GM21717 (cell line): ENCODE results near the gene KDM3B.
A peak's percentile ranks its signal among the peaks of the same experiment; 100 is the strongest.

Experiments
- ATAC-seq: cut with Tn5 transposase; IDR thresholded peaks from one replicate; pipeline ENCODE4 v1.9.1; 2021; ENCODE audit warnings: mild to moderate bottlenecking, moderate library complexity; ENCODE audit not compliant: unreplicated experiment

Gene KDM3B

DNA sequence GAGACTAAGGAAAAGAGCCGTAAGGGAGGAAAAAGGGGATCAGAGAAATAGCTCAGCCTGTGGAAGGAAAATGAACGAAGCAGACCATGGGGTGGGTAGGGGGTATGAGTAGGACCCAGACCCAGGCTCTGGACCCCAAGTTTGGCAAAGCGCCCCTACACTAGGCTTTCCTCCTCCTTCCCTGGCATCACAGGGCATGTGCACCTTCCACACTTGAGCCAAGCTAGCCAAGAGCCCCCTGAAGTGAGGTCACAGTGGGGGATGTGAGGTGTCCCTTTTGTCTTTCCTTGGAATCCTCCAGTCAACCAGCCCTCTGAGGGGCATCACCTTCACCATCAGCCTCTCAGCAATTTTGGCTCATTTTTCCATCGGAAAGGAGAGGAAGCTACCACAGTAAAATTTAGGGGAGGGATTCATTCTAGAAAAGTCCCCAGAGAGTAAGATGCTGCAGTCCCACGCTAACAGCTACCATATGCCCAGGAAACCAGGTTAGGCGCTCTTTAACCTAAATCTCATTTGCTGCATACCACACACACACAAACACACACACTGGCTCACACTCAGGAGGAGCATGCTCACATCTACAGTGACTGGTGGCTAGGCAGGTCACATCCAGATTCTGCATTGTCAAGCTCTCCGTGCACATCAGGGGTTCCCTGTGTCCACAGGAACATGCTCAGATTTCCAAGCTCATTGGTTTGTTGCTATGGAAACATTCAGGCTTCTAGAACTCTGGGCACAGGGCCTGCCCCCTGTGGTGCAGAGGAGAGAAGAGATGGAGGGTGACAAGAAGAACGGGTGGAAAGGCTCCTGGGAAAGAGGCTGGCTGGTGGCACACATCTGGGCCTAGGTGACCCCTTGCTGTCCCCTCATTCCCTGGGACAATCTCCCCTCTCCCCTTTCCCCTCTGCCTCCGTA lies 96.3 kb downstream of the KDM3B start:
- ATAC-seq: no peak

DNA sequence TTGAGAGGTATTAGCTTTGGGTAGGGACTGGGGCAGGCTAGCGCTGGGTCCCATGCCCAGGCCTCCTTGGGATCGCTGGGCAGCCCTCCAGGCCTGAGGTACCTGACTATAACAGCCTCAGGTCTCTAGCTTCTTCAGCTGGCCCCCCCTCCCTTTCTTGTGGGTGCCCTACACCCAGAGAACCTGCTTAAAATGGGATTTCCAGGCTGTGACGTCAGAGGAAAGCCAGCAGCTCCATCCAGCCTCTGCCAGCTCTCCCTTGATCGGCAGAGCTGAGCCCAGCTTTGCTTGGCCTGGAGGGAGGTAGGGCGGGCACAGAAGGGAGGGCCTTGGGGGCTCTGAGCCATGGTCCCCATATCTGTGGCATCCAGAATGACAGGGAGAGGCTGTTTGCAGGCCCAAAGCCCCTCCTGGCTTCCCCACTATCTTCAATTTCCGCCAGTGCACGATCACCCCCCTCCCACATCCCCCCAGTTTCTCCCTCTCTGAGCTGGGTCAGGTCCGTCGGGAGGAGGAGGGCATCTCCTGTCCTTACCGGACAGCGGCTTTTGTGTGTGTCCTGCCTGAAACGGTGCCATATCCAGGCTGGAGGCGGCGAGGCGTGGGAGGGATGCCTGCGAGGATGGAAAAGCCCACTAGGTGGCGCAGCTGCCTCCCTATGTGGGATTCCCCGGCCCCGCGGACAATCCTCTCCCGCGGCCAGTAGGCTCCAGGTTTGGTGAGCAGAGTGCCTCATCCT lies 97.2 kb downstream of the KDM3B start:
- ATAC-seq: no peak

DNA sequence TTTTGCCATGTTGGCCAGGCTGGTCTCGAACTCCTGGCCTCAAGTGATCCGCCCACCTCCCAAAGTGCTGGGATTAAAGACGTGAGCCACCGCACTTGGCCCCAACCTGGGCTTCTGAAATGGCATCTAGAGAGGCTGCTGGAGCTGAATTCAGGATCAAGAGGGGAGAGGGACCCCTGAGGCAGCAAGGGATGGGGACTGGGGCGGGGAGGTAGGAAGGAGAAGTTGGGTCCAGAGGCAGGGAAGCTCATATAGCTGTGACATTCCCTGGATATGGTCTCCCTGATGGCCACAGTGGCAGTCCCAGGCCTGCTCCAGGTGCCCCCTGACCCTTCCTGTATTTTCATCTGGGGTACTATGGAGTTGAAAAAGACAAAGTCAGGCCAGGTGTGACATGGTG lies 98.5 kb downstream of the KDM3B start:
- no peak for ATAC-seq

DNA sequence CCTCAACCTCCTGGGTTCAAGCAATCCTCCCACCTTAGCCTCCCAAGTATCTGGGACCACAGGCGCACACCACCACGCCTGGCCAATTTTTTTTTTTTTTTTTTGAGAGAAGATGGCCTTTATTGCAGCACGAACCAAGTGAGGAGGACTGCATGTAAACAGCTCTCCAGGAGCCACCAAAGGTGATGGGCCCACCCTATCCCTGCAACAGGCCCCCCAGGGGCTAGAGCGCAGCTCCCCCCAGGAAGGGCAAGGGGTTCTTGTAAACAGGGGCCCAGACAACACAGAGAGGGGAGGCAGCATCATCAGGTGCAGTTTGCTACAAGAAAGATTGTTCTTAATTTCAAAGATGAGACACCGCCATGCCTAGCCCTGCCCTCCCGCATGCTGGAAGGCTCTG lies 100.2 kb downstream of the KDM3B start:
- no peak for ATAC-seq

GRCh38 chr5:138453590-138453989 lies 101.1 kb downstream of the KDM3B start:
- no peak for ATAC-seq

DNA sequence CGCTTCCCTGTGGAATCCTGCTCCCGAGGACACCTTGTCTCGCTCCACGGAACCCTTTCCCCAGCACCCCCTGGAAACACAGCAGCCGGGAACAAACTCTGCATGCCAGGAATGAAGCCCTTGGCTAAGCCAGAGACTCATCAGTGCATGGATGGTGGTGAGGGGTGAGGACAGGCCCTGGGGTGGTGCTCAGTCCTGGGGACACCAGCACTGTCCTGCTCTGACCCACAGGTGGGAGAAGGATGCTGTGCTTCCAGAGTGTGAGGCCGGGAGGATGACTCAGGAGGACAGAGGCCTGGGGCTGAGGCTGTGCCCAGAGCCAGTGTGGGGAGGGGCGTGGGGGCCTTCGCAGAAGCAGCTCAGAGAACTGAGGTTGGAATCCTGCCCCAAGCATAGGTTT lies 101.6 kb downstream of the KDM3B start:
- ATAC-seq: no peak

DNA sequence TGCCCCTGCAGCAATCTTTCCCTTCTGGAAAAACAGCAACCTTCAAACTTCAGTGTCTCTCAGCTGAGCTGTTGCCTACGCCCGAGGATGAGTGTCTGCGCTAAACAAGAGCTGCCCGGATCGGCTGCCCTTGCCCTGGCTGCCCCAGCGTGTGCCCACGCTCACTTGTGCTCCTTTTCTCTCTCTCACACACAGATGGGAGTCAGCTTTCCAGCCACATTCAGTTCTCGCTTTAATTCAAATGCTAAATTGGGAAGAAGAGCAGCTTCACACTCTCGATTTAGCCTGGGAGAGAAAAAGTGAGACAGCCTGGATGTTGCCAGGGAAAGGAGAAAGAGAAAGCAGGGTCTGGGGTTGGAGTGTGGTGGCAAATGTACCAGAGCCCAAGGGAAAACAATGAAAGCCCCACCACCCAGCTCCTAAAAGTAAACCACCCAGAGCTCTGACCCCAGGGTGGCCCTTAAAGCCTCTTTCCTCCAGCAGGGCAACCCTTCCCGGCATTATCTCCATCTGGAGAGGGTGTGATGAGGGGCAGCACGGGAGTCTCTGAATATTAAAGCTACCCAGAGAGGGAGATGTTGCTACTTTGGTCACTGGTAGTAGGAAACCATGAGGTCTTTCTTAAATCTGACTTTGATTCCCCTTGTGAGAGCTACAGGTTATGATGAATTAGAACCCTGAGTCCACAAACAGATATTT lies 102.9 kb downstream of the KDM3B start:
- ATAC-seq: no peak

GRCh38 chr5:138457531-138458275 lies 105.2 kb downstream of the KDM3B start:
- no peak for ATAC-seq

DNA sequence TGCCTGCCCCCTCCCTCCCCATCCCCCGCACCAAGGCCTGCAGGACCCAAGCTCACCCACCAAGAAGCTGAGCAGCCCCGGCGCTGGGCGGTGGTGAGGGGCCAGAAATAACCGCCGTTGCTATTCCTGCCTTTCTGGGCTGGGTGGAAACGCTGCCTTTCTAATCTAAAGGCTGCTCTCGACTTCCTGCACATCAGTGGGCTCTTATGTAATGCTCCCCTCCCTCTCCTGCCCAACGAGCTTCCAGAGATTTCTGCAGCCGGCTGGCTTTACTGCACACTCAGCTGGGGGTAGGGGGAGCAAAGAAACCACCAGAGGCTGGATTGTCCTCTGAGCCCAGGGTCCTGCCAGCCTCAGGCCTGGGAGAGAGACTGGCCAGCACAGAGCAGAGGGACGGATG lies 105.9 kb downstream of the KDM3B start:
- no peak for ATAC-seq

DNA sequence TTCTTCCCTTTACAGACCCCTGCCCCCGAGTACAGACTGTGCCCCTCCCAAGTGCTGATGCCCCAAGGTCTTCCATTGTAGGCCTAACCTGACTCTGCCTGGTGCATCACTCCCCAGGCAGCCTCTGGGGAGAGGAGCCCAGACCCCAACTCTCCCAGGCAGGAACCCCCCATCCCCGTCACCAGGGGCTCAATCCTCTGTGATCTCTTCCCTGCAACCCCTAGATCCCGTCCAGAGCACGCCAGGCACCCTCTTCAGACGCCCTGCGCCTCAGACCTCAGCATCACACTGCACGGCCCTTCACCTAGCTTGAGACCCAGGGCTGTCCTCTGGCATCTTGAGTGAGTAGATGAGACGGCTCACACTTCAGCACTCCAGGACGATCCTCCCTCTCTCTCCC lies 106.4 kb downstream of the KDM3B start:
- no peak for ATAC-seq

DNA sequence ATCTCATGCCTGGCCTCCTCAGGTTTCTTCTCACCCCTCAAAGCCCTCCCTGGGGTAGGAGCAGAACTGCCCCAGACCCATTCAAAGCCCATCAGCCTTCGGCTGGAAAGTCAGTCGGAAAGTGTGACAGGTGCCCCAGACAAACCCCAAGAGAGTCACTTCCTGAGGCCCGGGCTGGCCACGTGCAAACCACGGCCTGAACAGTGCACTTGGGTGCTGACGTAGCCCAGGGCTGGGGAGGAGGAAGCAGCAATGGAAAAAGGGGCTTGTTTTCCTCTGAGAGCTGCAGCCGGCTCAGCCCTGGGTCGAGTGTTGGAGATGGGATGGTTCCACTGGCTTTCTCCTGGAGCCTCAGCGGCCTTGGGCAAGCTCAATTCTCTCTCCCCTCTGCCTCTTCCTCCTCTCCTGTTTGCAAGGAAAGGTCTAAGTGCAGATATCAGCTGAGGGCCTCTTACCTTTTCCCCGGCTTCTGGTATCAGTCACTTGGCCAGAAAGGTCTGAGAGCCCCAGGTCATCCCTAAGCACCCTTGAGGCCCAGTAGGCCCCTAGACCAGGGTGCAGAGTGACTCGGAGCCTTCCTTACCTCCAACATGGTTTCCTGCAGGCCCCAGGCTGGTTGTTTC lies 106.9 kb downstream of the KDM3B start:
- no peak for ATAC-seq

GRCh38 chr5:138460032-138460693 lies 107.7 kb downstream of the KDM3B start:
- no peak for ATAC-seq

- ATAC-seq: no peak
Measured at GRCh38 chr5:138461343-138462125, 109.0 kb downstream of the KDM3B start.

GRCh38 chr5:138463419-138464007 lies 111.0 kb downstream of the KDM3B start:
- no peak for ATAC-seq

DNA sequence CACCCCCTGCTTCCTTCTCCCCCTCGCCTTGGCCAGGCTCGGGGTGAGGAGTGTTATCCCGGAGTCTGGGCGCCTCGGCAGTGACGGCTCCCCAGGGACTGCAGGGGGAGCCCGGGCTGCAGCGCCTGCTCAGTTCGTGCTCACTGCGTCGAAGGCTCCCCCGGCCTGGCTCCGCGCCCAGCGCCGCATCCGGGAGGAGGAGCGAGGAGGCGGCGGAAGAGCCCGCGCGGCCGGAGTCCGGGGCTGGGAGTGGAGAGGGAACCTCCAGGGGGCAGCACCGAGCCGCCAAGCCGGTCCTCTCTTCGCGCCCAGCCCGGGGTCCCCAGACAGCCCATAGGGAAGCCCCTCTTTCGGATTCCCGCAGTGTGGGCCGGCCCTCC lies 111.5 kb downstream of the KDM3B start:
- peak; percentile 44 for ATAC-seq

- ATAC-seq: peak; percentile 71
Measured at GRCh38 chr5:138464388-138465260, 112.1 kb downstream of the KDM3B start.

DNA sequence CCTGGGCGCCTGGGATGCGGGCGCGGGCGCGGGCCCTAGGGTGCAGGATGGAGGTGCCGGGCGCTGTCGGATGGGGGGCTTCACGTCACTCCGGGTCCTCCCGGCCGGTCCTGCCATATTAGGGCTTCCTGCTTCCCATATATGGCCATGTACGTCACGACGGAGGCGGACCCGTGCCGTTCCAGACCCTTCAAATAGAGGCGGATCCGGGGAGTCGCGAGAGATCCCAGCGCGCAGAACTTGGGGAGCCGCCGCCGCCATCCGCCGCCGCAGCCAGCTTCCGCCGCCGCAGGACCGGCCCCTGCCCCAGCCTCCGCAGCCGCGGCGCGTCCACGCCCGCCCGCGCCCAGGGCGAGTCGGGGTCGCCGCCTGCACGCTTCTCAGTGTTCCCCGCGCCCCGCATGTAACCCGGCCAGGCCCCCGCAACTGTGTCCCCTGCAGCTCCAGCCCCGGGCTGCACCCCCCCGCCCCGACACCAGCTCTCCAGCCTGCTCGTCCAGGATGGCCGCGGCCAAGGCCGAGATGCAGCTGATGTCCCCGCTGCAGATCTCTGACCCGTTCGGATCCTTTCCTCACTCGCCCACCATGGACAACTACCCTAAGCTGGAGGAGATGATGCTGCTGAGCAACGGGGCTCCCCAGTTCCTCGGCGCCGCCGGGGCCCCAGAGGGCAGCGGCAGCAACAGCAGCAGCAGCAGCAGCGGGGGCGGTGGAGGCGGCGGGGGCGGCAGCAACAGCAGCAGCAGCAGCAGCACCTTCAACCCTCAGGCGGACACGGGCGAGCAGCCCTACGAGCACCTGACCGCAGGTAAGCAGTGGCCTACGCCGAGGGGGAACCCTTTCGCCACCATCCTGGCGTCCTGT lies 113.0 kb downstream of the KDM3B start, which contains the start of gene EGR1:
Gene EGR1, plus strand, starts transcription at position 219 of the 864 bp plus-strand sequence. Its CDS starts 283 bp downstream, at position 502.
- peak; percentile 56 for ATAC-seq
